RWPE1 (cell line): ENCODE measurements around the gene AGER.
A peak's percentile ranks its signal among the peaks of the same experiment; 100 is the strongest.
"Not testable (repeated sequence)": the region's sequence is repeated elsewhere in the genome, so short reads cannot be mapped to it uniquely, and the experiment has no call there.

ENCODE experiments used
- CTCF ChIA-PET: fragments of 350-600 bp; sonication (Branson Sonifier 250); formaldehyde crosslinking; extraction: SDS; loops from one replicate; lab custom pipeline; 2021; lab: Yijun Ruan, JAX
- POLR2A ChIA-PET: fragments of 400-600 bp; formaldehyde crosslinking; extraction: SDS; loops from one replicate; lab custom pipeline; 2020; ENCODE audit warnings: antibody characterized with exemption; ENCODE audit not compliant: low non-redundant PET; lab: Yijun Ruan, JAX
- DNase-seq: peaks from one replicate; pipeline ENCODE4 v3.0.0; 2012; ENCODE audit warnings: low spot score
- H3K27ac ChIP-seq: fragments of 450-650 bp; 2 replicates; pipeline ENCODE4 v1.5.1; 2017
- TF ChIP-seq, protein P1 (sequence below): fragments of 450-650 bp; conservative IDR thresholded peaks from 2 replicates; pipeline ENCODE4 v1.5.1; 2017; ENCODE audit warnings: low read depth, mild to moderate bottlenecking

Gene AGER

DNA sequence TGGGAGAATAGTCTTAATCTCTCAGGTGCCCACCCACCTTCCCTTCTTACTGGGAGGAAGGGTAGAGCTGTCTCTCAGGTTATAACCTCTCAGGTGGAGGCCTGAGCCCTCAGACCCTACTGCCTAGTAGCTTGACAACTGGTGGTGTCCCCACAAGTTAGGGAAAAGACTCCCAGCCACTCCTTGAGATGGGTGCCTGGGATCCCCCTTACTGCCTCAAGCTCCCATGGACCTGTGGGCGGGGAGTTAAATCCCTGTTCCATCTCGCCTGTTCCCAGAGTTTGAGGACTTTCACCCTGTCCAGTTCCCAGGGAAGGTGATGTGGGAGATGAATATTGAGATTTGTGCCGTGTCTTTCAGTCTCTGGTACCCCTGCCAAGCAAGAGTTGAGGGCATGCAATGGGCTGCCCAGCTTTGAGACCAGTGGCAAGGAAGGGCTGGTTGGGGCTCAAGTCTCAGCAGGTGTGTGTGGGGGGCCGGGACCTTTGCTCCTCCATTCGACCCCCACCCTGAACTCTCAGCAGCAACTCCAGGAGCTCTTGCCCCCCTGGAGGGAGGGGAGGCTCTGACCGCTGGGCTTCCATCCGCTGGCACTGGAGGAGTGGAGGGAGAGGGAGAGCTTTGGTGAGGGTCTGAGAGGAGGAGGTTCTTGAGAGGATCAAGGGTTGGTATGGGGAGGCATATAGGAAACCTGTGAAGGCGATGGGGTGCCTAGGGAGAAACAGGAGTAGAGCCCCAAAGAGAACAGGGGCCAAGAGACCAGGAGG is 7.0 kb upstream of the AGER start:
- no peak for DNase-seq
- POLR2A ChIA-PET, result no interaction called here
- TF ChIP-seq, protein P1, sequence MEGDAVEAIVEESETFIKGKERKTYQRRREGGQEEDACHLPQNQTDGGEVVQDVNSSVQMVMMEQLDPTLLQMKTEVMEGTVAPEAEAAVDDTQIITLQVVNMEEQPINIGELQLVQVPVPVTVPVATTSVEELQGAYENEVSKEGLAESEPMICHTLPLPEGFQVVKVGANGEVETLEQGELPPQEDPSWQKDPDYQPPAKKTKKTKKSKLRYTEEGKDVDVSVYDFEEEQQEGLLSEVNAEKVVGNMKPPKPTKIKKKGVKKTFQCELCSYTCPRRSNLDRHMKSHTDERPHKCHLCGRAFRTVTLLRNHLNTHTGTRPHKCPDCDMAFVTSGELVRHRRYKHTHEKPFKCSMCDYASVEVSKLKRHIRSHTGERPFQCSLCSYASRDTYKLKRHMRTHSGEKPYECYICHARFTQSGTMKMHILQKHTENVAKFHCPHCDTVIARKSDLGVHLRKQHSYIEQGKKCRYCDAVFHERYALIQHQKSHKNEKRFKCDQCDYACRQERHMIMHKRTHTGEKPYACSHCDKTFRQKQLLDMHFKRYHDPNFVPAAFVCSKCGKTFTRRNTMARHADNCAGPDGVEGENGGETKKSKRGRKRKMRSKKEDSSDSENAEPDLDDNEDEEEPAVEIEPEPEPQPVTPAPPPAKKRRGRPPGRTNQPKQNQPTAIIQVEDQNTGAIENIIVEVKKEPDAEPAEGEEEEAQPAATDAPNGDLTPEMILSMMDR, result no peak
- CTCF ChIA-PET, result interaction anchor here (0.7 kb wide), 1 partner anchor 224 kb away, joined by 3 read pairs; no protein-coding TSS in a partner anchor
- H3K27ac ChIP-seq, result peak overlapping the region; percentile 88

DNA sequence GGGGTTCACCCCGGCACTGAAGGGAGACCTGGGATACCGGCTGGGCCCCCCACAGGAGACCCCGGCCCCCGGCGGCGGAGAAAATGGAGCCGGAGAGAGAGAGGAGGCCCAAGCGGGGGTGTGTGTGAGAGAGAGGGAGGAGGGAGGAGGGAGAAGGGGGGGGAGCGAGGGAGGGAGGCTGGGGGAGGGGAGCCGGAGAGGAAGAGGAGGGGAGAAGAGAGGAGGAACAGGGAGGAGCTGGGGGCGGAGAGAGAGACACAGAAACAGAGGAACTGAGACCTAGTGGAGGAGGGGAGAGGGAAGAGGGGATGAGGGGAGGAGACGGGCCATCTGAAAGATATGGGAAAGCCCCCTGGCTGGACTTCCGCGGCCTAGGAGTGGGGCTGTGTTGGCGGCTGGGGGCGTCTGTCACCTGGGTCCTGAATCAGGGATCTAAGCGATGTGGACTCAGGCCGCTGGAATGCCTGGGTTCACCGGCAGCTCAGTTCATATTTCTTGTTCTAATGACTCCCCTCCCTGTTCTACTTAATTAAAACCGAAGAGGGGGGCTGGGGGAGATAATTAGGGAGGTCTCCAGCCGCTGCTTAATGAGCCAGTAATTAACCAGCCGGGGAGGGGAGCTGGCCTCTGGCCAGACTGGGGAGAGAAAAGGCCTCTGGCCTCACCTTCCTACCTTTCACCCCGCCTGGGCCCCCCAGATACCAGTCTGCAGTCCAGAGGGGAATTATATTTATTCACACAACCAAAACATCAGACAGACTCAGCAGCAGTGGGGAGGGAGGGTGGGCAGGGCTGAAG is 6.2 kb upstream of the AGER start, which contains the start of gene PBX2:
Gene PBX2 (minus strand): TSS at position 149 of the 798 bp plus-strand sequence. CDS start 287 bp downstream, outside the sequence.
- POLR2A ChIA-PET, result no interaction called here

DNA sequence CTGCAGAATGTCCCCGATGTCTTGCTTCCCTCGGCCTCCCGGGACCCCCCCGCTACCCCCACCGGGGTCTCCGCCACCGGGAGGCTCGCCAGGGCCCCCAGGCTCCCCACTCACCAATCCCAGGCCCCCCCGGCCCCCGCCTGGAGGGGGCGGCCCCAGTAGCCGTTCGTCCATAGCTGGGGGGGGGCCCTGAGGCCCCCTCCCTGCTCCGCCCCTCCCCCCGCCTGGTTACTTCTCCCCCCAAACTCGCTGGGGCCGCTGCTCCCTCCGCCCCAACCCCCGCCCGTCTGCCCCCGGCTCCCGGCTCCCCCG is 5.6 kb upstream of the AGER start:
- peak overlapping the region; percentile 88 for H3K27ac ChIP-seq
- ChIA-PET POLR2A (no interaction called here), CTCF (no interaction called here)
- TF ChIP-seq, protein P1, result no peak
- no peak for DNase-seq

More for the DNA sequence above, 6.2 kb upstream of the AGER start, which contains the start of gene PBX2:
- DNase-seq, result peak; percentile 64
- peak within 1 kb of the TSS; percentile 88 for H3K27ac ChIP-seq
- CTCF ChIA-PET, result no interaction called here
- TF ChIP-seq, protein P1, result no peak

DNA sequence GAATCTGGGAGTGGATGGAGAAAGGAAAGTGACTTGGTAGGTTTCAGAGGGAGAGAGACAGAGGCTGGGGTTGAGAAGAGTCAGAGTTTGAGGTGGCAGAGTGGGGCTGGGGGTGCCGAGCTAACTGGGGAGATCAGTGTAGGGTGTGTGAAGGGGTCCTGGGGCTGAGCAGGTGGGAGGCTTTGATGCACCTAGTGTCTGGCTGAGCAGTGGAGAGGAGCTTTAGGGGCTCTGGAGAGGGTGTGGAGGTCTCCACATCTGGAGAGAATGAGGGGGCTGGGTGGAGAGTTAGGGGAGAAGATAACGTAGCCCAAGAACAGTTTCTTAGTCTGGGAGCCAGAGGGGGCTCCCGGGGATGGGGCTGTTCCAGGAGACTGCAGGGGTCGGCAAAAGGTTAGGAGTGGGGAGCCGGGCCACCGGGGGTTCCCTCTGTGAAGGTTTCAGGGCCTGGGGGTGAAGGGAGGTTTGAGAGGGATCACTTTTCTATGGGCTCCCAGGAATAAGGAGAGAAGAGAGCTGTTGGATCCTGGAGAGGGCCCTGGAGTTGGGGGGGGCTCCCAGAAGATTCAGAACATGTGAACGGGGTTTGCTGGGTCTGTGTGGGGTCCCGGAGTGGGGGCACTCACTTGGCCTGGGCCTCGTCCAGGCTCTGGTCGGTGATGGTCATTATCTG is 5.2 kb upstream of the AGER start:
- TF ChIP-seq, protein P1, result no peak
- H3K27ac ChIP-seq, result peak overlapping the region; percentile 88
- POLR2A ChIA-PET, result no interaction called here
- DNase-seq, result no peak
- CTCF ChIA-PET, result interaction anchor here (0.7 kb wide), 1 partner anchor 1284 kb away, joined by 4 read pairs; no protein-coding TSS in a partner anchor

DNA sequence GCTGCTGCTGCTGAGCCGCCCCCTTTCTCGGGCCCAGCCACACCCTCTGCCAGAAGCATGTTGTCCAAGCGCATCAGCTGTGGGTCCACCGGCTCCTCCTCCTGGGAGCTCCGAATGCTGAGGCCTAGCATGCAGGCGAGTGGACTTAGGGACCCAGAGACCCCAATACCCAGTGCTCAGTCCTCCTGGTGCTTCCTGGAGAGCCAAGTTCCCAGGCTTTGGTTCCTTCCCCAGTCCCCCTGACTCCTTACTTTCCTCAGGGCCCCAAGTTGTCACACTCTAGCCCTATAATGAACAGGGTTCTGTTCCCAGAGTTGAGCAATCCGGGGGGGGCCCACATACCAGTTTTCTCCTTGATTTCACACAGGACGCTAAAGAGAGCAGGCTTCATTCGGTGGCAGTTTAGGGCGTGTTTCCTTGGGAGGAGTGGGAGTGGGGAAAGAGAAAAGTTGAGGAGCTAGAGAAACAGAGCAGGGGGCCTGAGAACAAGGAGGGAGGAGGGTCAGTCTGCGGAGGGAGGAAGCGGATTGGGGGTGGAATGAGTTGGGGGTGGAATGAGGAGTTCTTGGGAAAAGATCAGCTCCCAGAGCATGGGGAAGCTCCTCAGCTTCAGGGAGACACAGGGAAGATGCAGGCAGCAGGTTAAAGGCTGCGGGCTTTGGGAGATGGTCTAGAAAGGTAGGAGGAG is 4.5 kb upstream of the AGER start:
- POLR2A ChIA-PET, result no interaction called here
- DNase-seq, result no peak
- CTCF ChIA-PET, result interaction anchor here (0.7 kb wide), 1 partner anchor 1284 kb away, joined by 4 read pairs; no protein-coding TSS in a partner anchor
- TF ChIP-seq, protein P1, result no peak
- peak overlapping the region; percentile 88 for H3K27ac ChIP-seq

DNA sequence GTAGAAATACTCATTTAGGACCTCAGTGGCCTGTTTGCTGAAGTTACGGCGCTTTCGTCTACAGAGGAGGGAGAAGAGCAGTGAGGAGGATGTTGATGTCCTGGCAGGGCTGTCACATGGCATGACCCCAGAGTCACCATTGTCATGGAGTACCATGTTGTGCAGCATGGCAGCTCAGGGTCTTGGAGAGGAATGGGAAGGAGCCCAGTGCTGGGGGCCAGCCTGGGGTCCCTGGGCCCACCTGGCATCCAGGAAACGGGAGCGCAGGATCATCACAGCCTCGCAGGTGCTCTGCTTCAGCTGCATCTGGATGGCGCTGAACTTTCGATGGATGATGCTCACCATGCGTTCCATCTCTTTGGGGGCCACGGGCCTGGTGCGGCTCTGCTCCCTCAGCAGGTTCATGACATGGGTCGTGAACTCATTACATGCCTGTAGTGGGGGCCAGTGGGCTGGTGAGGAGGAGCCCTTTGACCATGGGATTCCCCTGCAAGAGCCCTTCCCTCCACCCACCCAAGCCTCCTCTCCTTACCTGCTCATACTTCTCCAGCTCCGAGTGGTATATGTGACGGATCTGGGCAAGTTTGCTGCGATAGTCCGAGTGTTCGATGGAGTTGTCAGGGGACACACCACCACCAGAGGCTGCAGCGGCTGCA is 3.8 kb upstream of the AGER start:
- DNase-seq, POLR2A ChIA-PET, CTCF ChIA-PET: not testable (repeated sequence)
- peak overlapping the region; percentile 88 for H3K27ac ChIP-seq
